ENCODE measurements around the gene PRPSAP2.
"Not testable (repeated sequence)": the region's sequence is repeated elsewhere in the genome, so short reads cannot be mapped to it uniquely, and the experiment has no call there.

Gene PRPSAP2, protein sequence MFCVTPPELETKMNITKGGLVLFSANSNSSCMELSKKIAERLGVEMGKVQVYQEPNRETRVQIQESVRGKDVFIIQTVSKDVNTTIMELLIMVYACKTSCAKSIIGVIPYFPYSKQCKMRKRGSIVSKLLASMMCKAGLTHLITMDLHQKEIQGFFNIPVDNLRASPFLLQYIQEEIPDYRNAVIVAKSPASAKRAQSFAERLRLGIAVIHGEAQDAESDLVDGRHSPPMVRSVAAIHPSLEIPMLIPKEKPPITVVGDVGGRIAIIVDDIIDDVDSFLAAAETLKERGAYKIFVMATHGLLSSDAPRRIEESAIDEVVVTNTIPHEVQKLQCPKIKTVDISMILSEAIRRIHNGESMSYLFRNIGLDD

GRCh38 chr17:18857864-18858566, at the start of gene PRPSAP2:
Gene PRPSAP2, plus strand, starts transcription at chr17:18858131. Its CDS starts 7,703 bp downstream, at chr17:18865834.
- peak; percentile 98 for DNase-seq

GRCh38 chr17:18815924-18816323, 42.0 kb upstream of the PRPSAP2 start:
- DNase-seq = not testable (repeated sequence)

- peak; percentile 28 for DNase-seq
These were observed 41.2 kb upstream of the PRPSAP2 start for GRCh38 chr17:18816489-18817371.

DNA sequence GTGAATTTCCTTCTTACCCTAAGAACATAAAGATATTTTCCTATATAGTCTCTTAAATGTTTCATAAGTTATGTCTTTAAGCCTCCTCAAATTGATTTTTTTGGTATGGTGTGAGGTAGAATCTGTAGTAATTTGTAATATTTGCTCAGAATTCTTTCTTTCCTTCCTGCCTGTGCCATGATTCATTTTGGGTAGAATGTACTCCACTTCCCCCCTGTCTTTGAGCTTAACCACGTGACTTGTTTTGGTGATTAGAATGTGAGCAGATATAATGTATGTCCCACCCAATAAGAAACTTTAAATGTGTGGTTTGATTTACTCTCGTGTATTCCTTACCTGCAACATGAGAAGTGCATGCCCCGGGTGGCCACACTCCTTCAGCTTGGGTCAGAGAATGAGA, 36.5 kb upstream of the PRPSAP2 start:
- DNase-seq = not testable (repeated sequence)

DNA sequence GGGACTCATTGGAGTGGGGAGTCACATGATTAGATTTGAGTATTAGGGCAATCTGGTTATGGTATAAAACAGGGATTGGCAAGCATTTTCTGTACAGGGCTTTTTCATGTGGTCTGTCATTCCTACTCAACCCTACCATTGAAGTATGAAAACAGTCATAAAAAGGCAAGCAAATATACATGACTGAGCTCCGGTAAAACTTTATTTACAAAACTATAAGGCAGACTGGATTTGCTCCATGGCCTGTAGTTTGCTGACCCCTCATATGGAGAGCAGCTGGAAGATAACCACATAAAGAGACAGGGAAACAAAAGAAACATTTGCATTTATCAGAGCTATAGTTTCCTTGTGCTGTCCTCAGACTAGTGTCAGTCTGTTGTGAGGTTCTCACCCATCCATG, 30.3 kb upstream of the PRPSAP2 start:
- not testable (repeated sequence) for DNase-seq

GRCh38 chr17:18848501-18848900, 9.4 kb upstream of the PRPSAP2 start:
- no peak for DNase-seq

DNA sequence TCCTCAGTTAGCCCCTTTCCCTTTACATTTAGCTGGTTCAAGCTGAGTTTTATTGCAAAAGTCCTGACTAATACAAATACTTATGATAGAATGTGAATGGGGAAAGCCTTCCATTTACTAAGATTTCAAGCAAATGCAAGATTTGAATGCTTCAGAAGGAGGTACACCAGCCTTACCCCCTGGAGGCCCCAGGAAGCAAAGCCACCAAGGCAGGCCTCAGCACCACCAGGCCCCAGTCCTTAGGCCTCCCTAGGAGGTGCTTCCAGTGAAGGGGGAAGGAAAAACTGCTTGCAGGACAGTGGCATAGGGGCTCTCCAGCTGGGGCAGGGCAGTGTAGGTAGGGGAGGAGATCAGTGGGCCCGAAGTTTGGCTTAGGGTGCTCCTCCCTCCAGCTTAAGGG, 7.3 kb upstream of the PRPSAP2 start:
- no peak for DNase-seq

DNA sequence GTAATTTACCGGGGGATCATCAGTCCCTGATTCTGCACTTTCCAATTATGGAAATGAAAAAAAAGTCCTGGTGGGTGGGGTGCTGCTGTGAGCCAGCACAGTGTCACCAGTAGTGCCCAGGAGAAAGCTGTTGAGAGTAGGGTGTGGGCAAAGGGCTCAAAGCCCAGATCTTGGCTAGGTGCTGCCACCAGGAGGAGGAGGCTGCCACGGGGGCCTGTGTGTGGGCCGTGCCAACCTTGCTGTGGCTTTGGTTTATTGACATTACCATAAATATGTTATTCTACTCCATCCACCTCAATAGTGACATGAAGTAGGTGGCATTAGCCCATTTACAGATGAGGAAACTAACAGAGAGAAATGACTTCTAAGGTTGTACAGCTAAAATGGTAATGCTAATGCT, 6.7 kb upstream of the PRPSAP2 start:
- no peak for DNase-seq

DNA sequence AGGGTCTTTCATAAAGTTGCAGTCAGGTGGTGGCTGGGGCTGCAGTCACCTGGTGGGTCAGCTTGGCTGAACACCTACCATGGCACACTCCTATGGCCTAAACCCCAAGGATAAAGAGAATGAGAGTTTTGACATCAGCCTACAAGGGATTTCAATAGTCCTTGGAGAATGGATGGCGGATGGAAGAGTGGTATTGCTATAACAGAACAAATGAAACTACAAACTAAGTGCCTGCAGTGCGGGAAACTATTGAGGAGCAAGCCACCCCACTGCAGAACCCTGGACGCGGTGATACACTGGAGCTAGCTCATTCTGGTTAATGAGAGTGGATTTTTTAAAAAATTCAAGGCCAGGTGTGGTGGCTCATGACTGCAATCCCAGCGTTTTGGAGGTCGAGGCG, 3.0 kb upstream of the PRPSAP2 start:
- DNase-seq = no peak

DNA sequence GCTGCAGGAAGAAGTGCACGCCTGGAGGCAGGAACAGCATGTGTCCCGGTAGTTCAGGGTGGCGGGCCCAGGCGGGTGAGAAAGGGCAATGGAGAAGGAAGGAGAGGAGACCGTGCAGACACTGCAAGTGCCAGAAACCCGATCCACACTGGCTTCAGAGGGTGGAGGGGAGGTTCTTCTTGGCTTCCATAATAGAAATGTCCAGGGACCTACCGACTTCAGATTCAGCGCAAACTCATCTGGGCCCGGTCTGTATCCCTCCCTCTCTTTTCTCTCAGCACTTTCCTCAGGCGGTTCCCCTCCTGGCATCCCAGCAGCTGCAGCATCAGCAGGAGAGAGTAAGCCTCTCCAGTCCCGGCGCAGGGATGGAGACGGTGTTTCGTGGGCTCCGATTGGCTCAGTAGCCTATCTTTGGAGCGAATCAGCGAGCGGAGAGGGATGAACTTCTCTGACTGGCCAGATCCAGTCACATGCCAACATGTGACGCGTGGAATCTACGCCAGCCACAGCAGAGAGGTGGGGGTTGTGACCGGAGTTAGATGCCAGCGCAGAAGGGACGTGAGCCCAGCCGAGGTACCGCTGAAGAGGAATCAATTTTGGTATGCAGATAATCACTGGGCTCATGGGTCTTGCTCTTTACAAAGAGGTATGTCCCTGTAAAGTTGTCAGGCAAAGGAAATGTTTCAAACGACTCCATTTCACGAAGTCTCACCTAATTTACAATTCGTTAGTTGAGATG, 1.9 kb upstream of the PRPSAP2 start:
- peak; percentile 93 for DNase-seq

DNA sequence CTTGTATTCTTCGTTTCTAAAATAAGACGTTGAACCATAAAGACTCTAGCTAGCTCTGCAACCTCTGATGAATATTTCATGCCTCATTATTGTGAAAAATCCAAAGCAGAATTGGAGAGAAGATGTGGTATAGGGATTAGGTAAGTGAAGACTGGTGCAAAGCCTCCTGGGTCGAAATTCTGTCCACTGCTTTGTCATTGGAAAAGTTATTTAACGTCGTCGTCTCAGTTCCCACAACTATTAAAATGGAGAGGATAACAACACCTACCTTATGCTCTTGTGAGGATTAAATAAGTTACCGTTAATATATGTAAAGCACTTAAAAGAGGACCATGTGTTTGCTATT, 1.4 kb upstream of the PRPSAP2 start:
- DNase-seq = no peak

DNA sequence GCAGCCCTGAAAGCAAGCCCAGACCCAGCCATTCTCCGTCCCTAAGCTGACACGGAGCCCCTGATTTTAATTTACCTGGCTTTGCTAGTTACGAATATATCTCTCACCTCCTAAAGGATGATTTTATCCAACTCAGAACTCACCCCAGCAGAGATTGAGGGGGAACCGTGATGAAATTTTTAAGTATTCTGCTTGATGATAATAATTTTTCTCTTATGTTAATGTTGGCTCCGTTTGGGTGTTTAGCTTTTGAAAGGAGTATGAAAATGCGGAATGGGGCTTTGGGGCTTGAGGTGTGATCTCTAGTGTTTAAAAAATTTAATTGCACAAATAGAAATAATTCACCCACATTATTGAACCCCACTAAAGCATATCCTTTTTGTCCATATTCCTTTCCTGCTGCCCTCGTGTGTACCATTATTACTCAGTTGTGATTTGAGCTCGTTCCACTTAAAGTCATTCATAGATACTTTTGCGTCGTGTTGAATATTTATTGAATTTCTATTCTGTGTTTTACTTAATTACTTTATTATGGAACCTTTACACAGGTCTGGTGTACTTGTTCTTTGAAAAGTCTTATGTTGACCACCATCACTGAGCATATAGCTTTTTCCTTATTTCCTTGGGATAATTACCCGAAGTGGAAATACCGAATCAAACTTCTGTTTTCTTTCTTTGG, 775 bp downstream of the PRPSAP2 start:
- no peak for DNase-seq

DNA sequence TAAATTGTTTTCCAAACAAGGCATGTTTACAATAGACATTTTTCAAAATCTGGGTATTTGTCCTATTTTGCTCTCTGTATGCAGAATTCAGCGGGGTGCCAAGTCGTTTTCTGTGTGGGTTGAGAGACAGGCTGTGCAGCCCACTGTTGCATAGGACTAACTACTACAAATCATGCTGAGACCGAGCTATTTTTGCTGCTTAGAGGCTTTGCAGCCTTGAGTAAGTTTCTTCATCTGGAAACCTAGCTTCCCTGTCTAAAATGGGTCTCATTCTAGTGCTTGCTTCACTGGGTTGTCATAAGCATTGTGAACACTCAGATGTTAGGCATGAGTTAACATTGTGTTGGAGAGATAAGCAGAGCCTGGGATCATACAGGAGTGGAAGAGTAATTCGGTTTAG, 1.3 kb downstream of the PRPSAP2 start:
- DNase-seq = no peak

DNA sequence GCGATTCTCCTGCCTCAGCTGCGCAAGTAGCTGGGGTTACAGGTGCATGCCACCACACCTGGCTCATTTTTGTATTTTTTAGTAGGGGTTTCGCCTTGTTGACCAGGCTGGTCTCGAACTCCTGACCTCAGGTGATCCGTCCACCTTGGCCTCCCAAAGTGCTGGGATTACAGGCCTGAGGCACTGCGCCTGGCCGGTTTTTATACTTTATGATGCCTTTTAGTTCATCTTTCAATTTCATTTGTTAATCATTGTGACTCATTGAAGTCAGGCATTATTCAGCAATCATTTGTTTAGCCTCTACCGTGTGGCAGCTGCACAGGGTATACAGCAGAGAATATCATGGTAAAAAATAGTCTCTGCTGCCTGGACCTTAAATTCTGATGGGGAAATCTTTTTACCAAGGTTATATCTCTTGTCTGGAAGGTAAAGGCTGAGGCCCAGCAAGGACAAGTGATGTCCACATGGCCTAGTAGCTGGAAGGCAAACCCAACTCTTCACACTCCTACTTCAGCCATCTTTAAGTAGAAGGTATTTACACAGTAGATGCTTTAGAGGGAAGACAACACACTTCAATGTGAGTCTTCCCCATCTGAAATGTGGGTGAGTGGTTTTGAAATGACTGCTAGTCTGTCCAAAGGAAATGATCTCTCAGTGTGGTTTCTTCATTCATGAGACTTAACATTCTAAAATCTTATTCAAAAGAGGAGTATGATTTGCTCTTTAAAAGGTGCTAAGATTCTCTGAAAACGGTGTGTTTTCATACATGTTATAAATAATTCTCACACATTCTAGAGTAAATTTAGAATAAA, 2.4 kb downstream of the PRPSAP2 start:
- DNase-seq = no peak

DNA sequence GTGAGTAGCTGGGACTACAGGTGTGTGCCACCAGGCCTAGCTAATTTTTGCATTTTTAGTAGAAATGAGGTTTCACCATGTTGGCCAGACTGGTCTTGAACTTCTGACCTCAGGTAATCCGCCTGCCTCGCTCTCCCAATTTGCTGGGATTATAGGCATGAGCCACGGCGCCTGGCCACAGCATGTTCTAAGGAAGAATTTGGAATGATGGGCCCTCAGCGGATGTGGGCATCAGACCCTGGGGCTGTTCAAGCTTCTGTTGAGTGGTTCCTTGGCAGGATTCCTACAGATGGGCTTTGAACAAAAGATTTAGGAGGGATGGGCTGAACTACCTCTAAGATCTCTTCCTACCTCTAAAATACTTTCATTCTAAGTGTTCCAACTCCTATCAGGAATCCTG, 4.1 kb downstream of the PRPSAP2 start:
- no peak for DNase-seq

- DNase-seq = not testable (repeated sequence)
These were observed 7.1 kb downstream of the PRPSAP2 start for GRCh38 chr17:18864996-18865395.

GRCh38 chr17:18866866-18867813, 9.2 kb downstream of the PRPSAP2 start:
- DNase-seq = no peak

GRCh38 chr17:18877104-18877645, 19.2 kb downstream of the PRPSAP2 start:
- no peak for DNase-seq

GRCh38 chr17:18888766-18889290, 30.9 kb downstream of the PRPSAP2 start:
- no peak for DNase-seq

Measured in NCI-H510A (cell line).